ENCODE measurements around the gene SERAC1. TPM values are rescaled to one million over a fixed set of nuclear protein-coding genes. Genes with fewer than 3 reads are reported as not detected.

The SERAC1 gene
- total and polyA plus RNA-seq, 2 donors (not counting 3 experiments of a cell fraction or from before 2014, with no cell fraction given), result 4.9 to 5.7 TPM

GRCh38 chr6:158063736-158064135 lies 104.3 kb downstream of the SERAC1 start:
- Histone ChIP-seq H3K27ac (ENCODE audit: insufficient read depth, low read depth, low read length) (no peak overlapping the region), H3K27me3 (ENCODE audit: control insufficient read depth in 2 of 2, insufficient read depth in 2 of 2, low read length in 2 of 2) (no peaks in the 10 kb centered on the region), H3K4me3 (replicated peaks in 1 of 3; ENCODE audit: insufficient read depth in 1 of 3, low read depth in 1 of 3, low read length in 3 of 3) (no peak overlapping the region), H3K4me1 (ENCODE audit: control insufficient read depth, extremely low read depth, insufficient read depth, low read length) (peaks cover 46% of the 10 kb centered on the region), H3K4me2 (ENCODE audit: insufficient read depth, low read length) (no peak overlapping the region), H3K79me2 (ENCODE audit: control insufficient read depth, insufficient read depth, low read length) (peaks cover 4% of the 10 kb centered on the region), H2AFZ (ENCODE audit: low read depth, low read length) (no peak overlapping the region), H3K9me1 (replicated peaks; ENCODE audit: control insufficient read depth, extremely low read depth, insufficient read depth, low read length) (no peaks in the 10 kb centered on the region), H3K9me3 (replicated peaks; ENCODE audit: control insufficient read depth, insufficient read depth, low read length) (no peaks in the 10 kb centered on the region), H4K20me1 (replicated peaks; ENCODE audit: control insufficient read depth, extremely low read depth, insufficient read depth, low read length) (no peaks in the 10 kb centered on the region), H3K36me3 (ENCODE audit: control insufficient read depth in 2 of 2, extremely low read depth in 1 of 2, insufficient read depth in 2 of 2, low read length in 2 of 2) (peaks cover 4 to 37% of the 10 kb centered on the region in 2 experiments), H3K9ac (replicated peaks; ENCODE audit: extremely low read depth, insufficient read depth, low read length) (no peak overlapping the region)
- BruUV-seq (replicated peaks), result no TSS peak
- intact Hi-C loops (cut with micrococcal nuclease) (loop anchor here (10.0 kb wide), 1 partner anchor 749 kb away; no protein-coding TSS in a partner anchor), dilution Hi-C loops (cut with MboI; ENCODE audit: extremely low pct_ligation_motif_present, low sequenced_read_pairs) (no loop called here)
- CTCF ChIA-PET, result no interaction called here
- POLR2A ChIA-PET, result no interaction called here
- FAIRE-seq (no peak), DNase-seq (ENCODE audit: low read depth, low spot score) (no peak)
- TF ChIP-seq JUN (IDR thresholded peaks at IDR 0.05; ENCODE audit: borderline replicate concordance, insufficient read depth, insufficient read length, low read depth) (no peak), MYC (IDR thresholded peaks at IDR 0.05; ENCODE audit: low read depth, low read length) (no peak), POLR2AphosphoS5 (IDR thresholded peaks at IDR 0.05; ENCODE audit: insufficient read depth, low read depth, low read length) (no peak), POLR2A (IDR thresholded peaks at IDR 0.05; ENCODE audit: low read depth, low read length) (no peak), GATA2 (IDR thresholded peaks at IDR 0.05; ENCODE audit: insufficient read depth, insufficient read length, low read depth, low read length) (no peak), EZH2 (IDR thresholded peaks at IDR 0.05; ENCODE audit: borderline replicate concordance, low read depth, low read length, severe bottlenecking) (no peak), MAX (IDR thresholded peaks at IDR 0.05; ENCODE audit: insufficient read depth, insufficient read length) (no peak), FOS (IDR thresholded peaks at IDR 0.05; ENCODE audit: borderline replicate concordance, insufficient read depth, low read length) (no peak)
- TF ChIP-seq, protein P1, sequence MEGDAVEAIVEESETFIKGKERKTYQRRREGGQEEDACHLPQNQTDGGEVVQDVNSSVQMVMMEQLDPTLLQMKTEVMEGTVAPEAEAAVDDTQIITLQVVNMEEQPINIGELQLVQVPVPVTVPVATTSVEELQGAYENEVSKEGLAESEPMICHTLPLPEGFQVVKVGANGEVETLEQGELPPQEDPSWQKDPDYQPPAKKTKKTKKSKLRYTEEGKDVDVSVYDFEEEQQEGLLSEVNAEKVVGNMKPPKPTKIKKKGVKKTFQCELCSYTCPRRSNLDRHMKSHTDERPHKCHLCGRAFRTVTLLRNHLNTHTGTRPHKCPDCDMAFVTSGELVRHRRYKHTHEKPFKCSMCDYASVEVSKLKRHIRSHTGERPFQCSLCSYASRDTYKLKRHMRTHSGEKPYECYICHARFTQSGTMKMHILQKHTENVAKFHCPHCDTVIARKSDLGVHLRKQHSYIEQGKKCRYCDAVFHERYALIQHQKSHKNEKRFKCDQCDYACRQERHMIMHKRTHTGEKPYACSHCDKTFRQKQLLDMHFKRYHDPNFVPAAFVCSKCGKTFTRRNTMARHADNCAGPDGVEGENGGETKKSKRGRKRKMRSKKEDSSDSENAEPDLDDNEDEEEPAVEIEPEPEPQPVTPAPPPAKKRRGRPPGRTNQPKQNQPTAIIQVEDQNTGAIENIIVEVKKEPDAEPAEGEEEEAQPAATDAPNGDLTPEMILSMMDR (IDR thresholded peaks at IDR 0.05; ENCODE audit: extremely low read depth in 1 of 2, insufficient read depth in 1 of 2, low read depth in 1 of 2, low read length in 2 of 2), result no peak

All from endothelial cell of umbilical vein (primary cell).